ENCODE measurements around the gene TSC2. TPM values are rescaled to one million over a fixed set of nuclear protein-coding genes. Genes with fewer than 3 reads are reported as not detected.
"Not testable (repeated sequence)": the region's sequence is repeated elsewhere in the genome, so short reads cannot be mapped to it uniquely, and the experiment has no call there.

TSC2 gene
- total RNA-seq, 2 experiments from 2014 or later, result 101 to 115 TPM

GRCh38 chr16:2135770-2136490 is 88.1 kb downstream of the TSC2 start, which contains the start of gene PKD1:
TSS of gene PKD1 (minus strand) at chr16:2135898. CDS start at chr16:2135689, 209 bp downstream.
- H3K4me1 Mint-ChIP-seq, result peaks cover 16% of the 10 kb centered on the region
- CTCF ChIA-PET, result interaction anchor here (0.7 to 6.7 kb wide), 4 partner anchors 18 to 132 kb away, joined by 3 to 78 read pairs (median 6); partner anchors contain the start of genes NTHL1, TRAF7 and TSC2
- ATAC-seq (peak; percentile 85), DNase-seq (peak; percentile 98)
- not testable (repeated sequence) for H3K27me3 Mint-ChIP-seq; H3K36me3 Mint-ChIP-seq; H3K9me3 Mint-ChIP-seq (ENCODE audit: low read depth)
- H3K4me3 Mint-ChIP-seq, result peak within 1 kb of the TSS; percentile 83
- H3K27ac Mint-ChIP-seq, result peak within 1 kb of the TSS; percentile 90

Small RNA genes lying within 50 kb of the gene (microRNA-seq; reads per million reads assigned to microRNA genes)
- gene MIR1225 (not detected), gene MIR3180-5 (not detected), gene MIR4516 (not detected), gene MIR6511B1 (not detected)

Other genes with a start within 250 kb of the TSC2 start
- 10 to 100 TPM; 44.1 to 44.2 TPM for gene HAGH, start 221.2 kb upstream of the TSC2 start, total RNA-seq
- gene FAHD1, start 220.8 kb upstream of the TSC2 start, total RNA-seq, result 10 to 100 TPM; 11.3 to 12.9 TPM
- not detected for gene MEIOB, start 175.8 kb upstream of the TSC2 start, total RNA-seq
- not detected for gene HS3ST6, start 129.6 kb upstream of the TSC2 start, total RNA-seq
- 10 to 100 TPM; 14.5 to 19.8 TPM for gene MSRB1, start 104.8 kb upstream of the TSC2 start, total RNA-seq
- gene RPL3L, start 93.3 kb upstream of the TSC2 start, total RNA-seq, result under 1 TPM in 1 of 2 experiments, not detected in 1; 0.42 TPM
- 100 to 1,000 TPM; 148 to 158 TPM for gene NDUFB10, start 88.4 kb upstream of the TSC2 start, total RNA-seq
- 1,000 to 10,000 TPM; 2,823 to 3,048 TPM for gene RPS2, start 83.2 kb upstream of the TSC2 start, total RNA-seq
- not detected for gene RNF151, start 81.1 kb upstream of the TSC2 start, total RNA-seq
- 10 to 100 TPM; 41.9 to 42.3 TPM for gene TBL3, start 75.9 kb upstream of the TSC2 start, total RNA-seq
- under 1 TPM in 1 of 2 experiments, not detected in 1; 0.26 TPM for gene NOXO1, start 66.5 kb upstream of the TSC2 start, total RNA-seq
- 10 to 100 TPM; 33.5 to 40.9 TPM for gene GFER, start 63.8 kb upstream of the TSC2 start, total RNA-seq
- 10 to 100 TPM in 1 of 2 experiments, 1 to 10 TPM in 1; 6.4 to 17.6 TPM for gene SYNGR3, start 58.0 kb upstream of the TSC2 start, total RNA-seq
- gene ZNF598, start 38.2 kb upstream of the TSC2 start, total RNA-seq, result 10 to 100 TPM; 76.2 to 94.5 TPM
- 1 to 10 TPM; 1.1 to 6.3 TPM for gene NPW, start 28.2 kb upstream of the TSC2 start, total RNA-seq
- gene NHERF2, start 21.1 kb upstream of the TSC2 start, total RNA-seq, result 1 to 10 TPM; 1.3 to 2.2 TPM
- gene NTHL1, start 151 bp upstream of the TSC2 start, total RNA-seq, result 10 to 100 TPM; 34.3 to 37.5 TPM
- gene PKD1, start 87.9 kb downstream of the TSC2 start, total RNA-seq, result 100 to 1,000 TPM in 1 of 2 experiments, 10 to 100 TPM in 1; 60.1 to 100 TPM
- gene RAB26, start 100.6 kb downstream of the TSC2 start, total RNA-seq, result under 1 TPM; 0.68 to 0.70 TPM
- gene TRAF7, start 107.8 kb downstream of the TSC2 start, total RNA-seq, result 10 to 100 TPM; 59.5 to 72.9 TPM
- gene CASKIN1, start 148.6 kb downstream of the TSC2 start, total RNA-seq, result under 1 TPM in 1 of 2 experiments, not detected in 1; 0.09 TPM
- 10 to 100 TPM; 38.9 to 45.7 TPM for gene MLST8, start 157.5 kb downstream of the TSC2 start, total RNA-seq
- 10 to 100 TPM; 13.2 to 20.4 TPM for gene BRICD5, start 162.9 kb downstream of the TSC2 start, total RNA-seq
- gene PGP, start 166.9 kb downstream of the TSC2 start, total RNA-seq, result 10 to 100 TPM; 29.8 to 34.8 TPM
- 10 to 100 TPM; 31.3 to 37.1 TPM for gene E4F1, start 175.6 kb downstream of the TSC2 start, total RNA-seq
- gene DNASE1L2, start 188.5 kb downstream of the TSC2 start, total RNA-seq, result 1 to 10 TPM; 1.5 to 2.0 TPM
- gene ECI1, start 203.6 kb downstream of the TSC2 start, total RNA-seq, result 10 to 100 TPM; 48.9 to 57.3 TPM
- gene RNPS1, start 220.1 kb downstream of the TSC2 start, total RNA-seq, result 100 to 1,000 TPM; 310 to 324 TPM

Data from activated CD8-positive, alpha-beta memory T cell treated with anti-CD3 and anti-CD28 coated beads, Interleukin-2, amount 10 ng/mL, durations not matched to agents 7 days and 5 days (primary cell).